ENCODE data around the gene LGR6. TPM values are rescaled to one million over a fixed set of nuclear protein-coding genes. Genes with fewer than 3 reads are reported as not detected.

The LGR6 gene
- total and polyA plus RNA-seq, 8 donors = 0.15 to 3.5 (median 0.58) TPM; not detected in 4

- intact Hi-C loops (cut with DNase I; ENCODE audit: low total_unique reads) = no loop called here
- no peak overlapping the region for H3K27ac ChIP-seq
- H3K4me3 ChIP-seq = no peak overlapping the region
- no peaks in the 10 kb centered on the region for H3K36me3 ChIP-seq
- H3K4me1 ChIP-seq = no peaks in the 10 kb centered on the region
- no peaks in the 10 kb centered on the region for H3K9me3 ChIP-seq
- H3K27me3 ChIP-seq = peaks cover 0 to 49% (median 10%) of the 10 kb centered on the region in 3 donors
- no peak for TF ChIP-seq POLR2AphosphoS5 (IDR thresholded peaks at IDR 0.05)
- no peak for TF ChIP-seq CTCF (IDR thresholded peaks at IDR 0.05)
- no peak for TF ChIP-seq EP300 (IDR thresholded peaks at IDR 0.05)
- no peak for TF ChIP-seq POLR2A (IDR thresholded peaks at IDR 0.05)
- DNase-seq = peak in 1 of 2 donors; percentile 17
- 89 to 92% (median 89%) methylated on average over 9 of the region's 9 CpGs for WGBS, 5 donors
Observed at GRCh38 chr1:202266061-202266765, 72.6 kb downstream of the LGR6 start.

- Histone ChIP-seq H3K4me1 (no peaks in the 10 kb centered on the region), H3K27me3 (peaks cover 0 to 49% (median 10%) of the 10 kb centered on the region in 3 donors), H3K36me3 (no peaks in the 10 kb centered on the region), H3K27ac (no peak overlapping the region), H3K9me3 (no peaks in the 10 kb centered on the region), H3K4me3 (no peak overlapping the region)
- peak in 1 of 2 donors; percentile 2 for DNase-seq
- intact Hi-C loops (cut with DNase I; ENCODE audit: low total_unique reads) = no loop called here
- no peak for TF ChIP-seq EP300 (IDR thresholded peaks at IDR 0.05)
- TF ChIP-seq POLR2A (IDR thresholded peaks at IDR 0.05) = no peak
- WGBS, 5 donors = 84 to 90% (median 86%) methylated on average over 11 to 13 of the region's 13 CpGs
Observed at GRCh38 chr1:202268032-202268431, 74.4 kb downstream of the LGR6 start.

- 85 to 96% (median 92%) methylated on average over 5 of the region's 5 CpGs for WGBS, 5 donors
- H3K4me3 ChIP-seq = no peak overlapping the region
- TF ChIP-seq POLR2AphosphoS5 (IDR thresholded peaks at IDR 0.05) (no peak), CTCF (IDR thresholded peaks at IDR 0.05) (no peak), EP300 (IDR thresholded peaks at IDR 0.05) (no peak), POLR2A (IDR thresholded peaks at IDR 0.05) (no peak)
- intact Hi-C loops (cut with DNase I; ENCODE audit: low total_unique reads) = no loop called here
- peak in 1 of 2 donors; percentile 8 for DNase-seq
- H3K27me3 ChIP-seq = peaks cover 0 to 42% (median 10%) of the 10 kb centered on the region in 3 donors
- H3K4me1 ChIP-seq = no peaks in the 10 kb centered on the region
- H3K27ac ChIP-seq = no peak overlapping the region
- no peaks in the 10 kb centered on the region for H3K36me3 ChIP-seq
- H3K9me3 ChIP-seq = no peaks in the 10 kb centered on the region
Observed at GRCh38 chr1:202268817-202269216, 75.2 kb downstream of the LGR6 start.

- intact Hi-C loops (cut with DNase I; ENCODE audit: low total_unique reads) = no loop called here
- peak; percentile 7 to 19 for DNase-seq
- Histone ChIP-seq H3K27me3 (peaks cover 0 to 24% (median 4%) of the 10 kb centered on the region in 3 donors), H3K36me3 (no peaks in the 10 kb centered on the region), H3K4me1 (no peaks in the 10 kb centered on the region), H3K4me3 (no peak overlapping the region), H3K9me3 (no peaks in the 10 kb centered on the region), H3K27ac (no peak overlapping the region)
- WGBS, 5 donors = 37 to 52% (median 44%) methylated on average over 8 of the region's 8 CpGs
- TF ChIP-seq EP300 (IDR thresholded peaks at IDR 0.05) (no peak), POLR2A (IDR thresholded peaks at IDR 0.05) (no peak), POLR2AphosphoS5 (IDR thresholded peaks at IDR 0.05) (no peak), CTCF (IDR thresholded peaks at IDR 0.05) (no peak)
Observed at GRCh38 chr1:202270871-202271326, 77.3 kb downstream of the LGR6 start.
